Suppressor macrophage treated with lipopolysaccharide for 4 hours (primary cell): ENCODE measurements around the gene FAM76A.
"Not testable (repeated sequence)": the region's sequence is repeated elsewhere in the genome, so short reads cannot be mapped to it uniquely, and the experiment has no call there.

Experiments
- DNase-seq: peaks from one replicate; pipeline ENCODE4 v3.0.0-alpha.2; 2020

The FAM76A gene

GRCh38 chr1:27782950-27783349 is 57.2 kb downstream of the FAM76A start:
- no peak for DNase-seq

- DNase-seq: no peak
Measured at GRCh38 chr1:27784700-27785099, 58.9 kb downstream of the FAM76A start.

DNA sequence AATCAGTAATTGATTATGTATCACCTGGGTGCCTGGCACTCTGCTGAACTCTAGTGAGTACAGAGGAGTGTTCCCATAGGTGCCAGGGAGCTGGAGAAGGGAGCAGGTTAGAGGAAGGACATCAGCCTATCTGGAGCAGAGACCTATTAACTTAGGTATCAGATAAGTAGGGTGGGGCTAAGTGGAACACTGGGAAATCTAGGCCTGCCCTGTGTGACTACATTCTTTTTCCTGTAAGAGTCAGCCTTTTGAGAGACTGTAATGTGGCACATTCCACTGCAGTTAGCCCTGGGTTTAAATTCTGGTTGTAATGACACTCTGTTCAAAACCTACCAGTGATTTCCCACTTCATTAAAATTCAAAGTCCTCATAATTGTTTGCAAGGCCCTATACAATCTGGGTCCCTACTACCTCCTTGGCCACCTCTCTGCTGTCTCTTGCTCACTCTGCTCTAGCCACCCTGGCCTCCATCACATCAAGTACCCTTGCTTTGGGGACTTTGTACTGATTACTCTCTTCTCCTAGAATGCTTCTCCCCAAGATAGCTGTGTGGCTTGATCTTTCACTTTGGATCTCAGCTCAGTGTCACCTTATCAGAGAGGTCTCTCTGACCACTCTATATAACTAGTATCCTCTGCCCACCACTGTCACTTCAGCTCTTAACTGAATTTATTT is 60.2 kb downstream of the FAM76A start:
- DNase-seq: no peak

DNA sequence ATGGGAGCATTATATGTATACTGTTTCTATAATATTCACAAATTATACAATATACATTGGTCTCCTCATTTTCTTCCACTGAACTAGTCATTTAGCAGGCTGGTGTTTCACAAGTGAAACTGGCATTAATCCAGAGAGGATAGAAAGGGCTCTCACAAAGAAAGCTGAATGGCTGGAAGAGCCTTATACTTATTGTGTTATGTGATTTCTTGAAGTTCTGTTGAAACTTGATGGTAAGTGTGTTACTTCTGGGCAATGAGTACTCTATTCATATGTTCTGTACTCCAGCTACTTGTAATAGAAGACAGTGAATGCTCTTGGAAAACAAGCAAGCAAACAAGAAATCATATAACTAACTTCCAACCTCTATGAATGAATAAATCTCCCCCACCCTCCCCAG is 62.1 kb downstream of the FAM76A start:
- peak; percentile 67 for DNase-seq

GRCh38 chr1:27789540-27790041 is 63.8 kb downstream of the FAM76A start:
- peak; percentile 57 for DNase-seq

- not testable (repeated sequence) for DNase-seq
Measured at GRCh38 chr1:27790270-27790669, 64.5 kb downstream of the FAM76A start.

GRCh38 chr1:27795601-27796000 is 69.8 kb downstream of the FAM76A start:
- DNase-seq: no peak

- no peak for DNase-seq
Measured at GRCh38 chr1:27804791-27805190, 79.0 kb downstream of the FAM76A start.

- no peak for DNase-seq
Measured at GRCh38 chr1:27806758-27807157, 81.0 kb downstream of the FAM76A start.

DNA sequence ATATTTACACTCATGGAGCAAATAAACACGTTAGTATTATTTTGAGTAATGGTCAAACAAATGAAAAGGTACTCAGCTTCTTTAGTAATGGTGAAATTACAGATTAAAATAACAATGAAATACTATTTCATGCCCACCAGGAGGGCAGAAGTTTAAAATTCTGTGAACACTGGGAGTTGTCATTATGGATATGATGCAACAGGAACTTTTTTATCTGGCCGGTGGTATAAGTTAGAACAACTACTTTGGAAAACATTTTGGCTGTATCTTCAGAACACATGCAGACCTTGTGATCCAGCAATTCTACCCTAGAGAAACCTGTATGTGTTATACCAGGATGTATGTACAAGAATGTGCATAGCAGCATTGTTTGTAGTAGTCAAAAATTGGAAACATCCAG is 81.6 kb downstream of the FAM76A start:
- DNase-seq: no peak

GRCh38 chr1:27808131-27808530 is 82.4 kb downstream of the FAM76A start:
- not testable (repeated sequence) for DNase-seq

DNA sequence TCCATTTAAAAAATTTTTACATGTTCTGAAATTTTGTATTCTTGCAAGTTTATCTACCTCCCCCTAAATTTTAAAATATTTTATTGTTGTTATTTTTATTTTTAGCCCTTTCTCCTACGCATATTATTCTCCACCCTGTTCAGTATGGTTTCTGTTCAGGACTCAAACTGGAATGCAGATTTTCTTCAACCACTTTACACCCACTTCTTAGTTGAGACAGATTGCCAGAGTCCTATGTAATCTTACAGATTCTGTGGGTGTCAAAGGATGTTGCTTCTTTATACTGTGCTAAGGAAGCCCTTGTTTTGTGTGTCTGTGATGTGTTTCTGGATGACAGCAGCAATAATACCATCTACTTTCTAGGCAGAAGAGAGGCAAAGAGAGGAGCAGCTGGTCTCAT is 84.1 kb downstream of the FAM76A start:
- DNase-seq: no peak

DNA sequence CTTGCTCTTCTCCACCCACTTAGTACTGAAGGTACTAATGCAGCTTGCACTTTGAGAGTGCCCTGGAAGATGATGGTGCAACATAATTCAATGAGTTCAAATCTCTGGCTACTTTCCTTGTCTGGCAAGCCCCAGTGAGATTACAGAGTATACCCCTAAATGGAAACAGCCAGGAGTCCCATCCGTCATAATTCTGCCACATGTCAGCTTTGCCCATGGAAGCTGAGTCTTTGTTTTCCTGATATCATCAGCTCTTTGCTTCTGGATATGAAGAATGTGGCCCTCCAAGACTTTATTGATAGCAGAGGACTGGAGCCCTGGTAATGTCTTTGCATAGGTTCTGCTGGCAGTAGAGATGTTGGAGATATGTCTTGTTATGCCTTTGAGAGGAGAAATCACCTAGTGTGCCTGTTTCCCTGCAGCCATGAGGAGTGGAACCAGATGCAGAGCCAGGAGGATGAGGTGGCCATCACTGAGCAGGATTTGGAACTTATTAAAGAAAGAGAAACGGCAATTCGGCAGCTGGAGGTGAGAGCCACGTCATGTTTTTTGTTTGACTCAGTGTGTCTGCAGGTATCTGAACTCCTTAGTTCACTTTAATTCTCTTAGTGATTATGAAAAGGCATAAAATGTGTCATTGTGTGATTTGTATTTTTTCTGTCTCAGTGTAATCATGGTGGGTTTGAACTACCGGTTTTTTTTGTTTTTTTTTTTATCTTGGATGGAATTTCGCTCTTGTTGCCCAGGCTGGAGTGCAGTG is 86.2 kb downstream of the FAM76A start:
- no peak for DNase-seq
